K562 (cell line): ENCODE results near the gene HAUS2.

Experiments used
- E2F5 ChIP-seq: sonication (generic); formaldehyde crosslinking; IDR thresholded peaks from 2 replicates; pipeline ENCODE4 v1.8.0; 2022; ENCODE audit warnings: mild to moderate bottlenecking, missing genetic modification reagents
- FOS ChIP-seq: IDR thresholded peaks from 3 replicates; pipeline ENCODE4 v1.6.1; 2011; ENCODE audit not compliant: insufficient read length; ENCODE audit errors: extremely low read depth
- TAF1 ChIP-seq: IDR thresholded peaks from 2 replicates; pipeline ENCODE4 v1.6.1; 2011; ENCODE audit warnings: mild to moderate bottlenecking, low read length, moderate library complexity; ENCODE audit not compliant: insufficient read depth, control insufficient read depth, severe bottlenecking; ENCODE audit errors: extremely low read depth
- ZHX1 ChIP-seq: fragments of 150-350 bp; conservative IDR thresholded peaks from 2 replicates; pipeline ENCODE4 v1.6.1; 2014; ENCODE audit warnings: low read length

GRCh38 chr15:42507514-42507913 lies 41.1 kb upstream of the HAUS2 start:
- TF ChIP-seq TAF1 (no peak), FOS (no peak), ZHX1 (no peak), E2F5 (no peak)
